ENCODE data around the gene STX16.
"Not testable (repeated sequence)": the region's sequence is repeated elsewhere in the genome, so short reads cannot be mapped to it uniquely, and the experiment has no call there.

Gene STX16

DNA sequence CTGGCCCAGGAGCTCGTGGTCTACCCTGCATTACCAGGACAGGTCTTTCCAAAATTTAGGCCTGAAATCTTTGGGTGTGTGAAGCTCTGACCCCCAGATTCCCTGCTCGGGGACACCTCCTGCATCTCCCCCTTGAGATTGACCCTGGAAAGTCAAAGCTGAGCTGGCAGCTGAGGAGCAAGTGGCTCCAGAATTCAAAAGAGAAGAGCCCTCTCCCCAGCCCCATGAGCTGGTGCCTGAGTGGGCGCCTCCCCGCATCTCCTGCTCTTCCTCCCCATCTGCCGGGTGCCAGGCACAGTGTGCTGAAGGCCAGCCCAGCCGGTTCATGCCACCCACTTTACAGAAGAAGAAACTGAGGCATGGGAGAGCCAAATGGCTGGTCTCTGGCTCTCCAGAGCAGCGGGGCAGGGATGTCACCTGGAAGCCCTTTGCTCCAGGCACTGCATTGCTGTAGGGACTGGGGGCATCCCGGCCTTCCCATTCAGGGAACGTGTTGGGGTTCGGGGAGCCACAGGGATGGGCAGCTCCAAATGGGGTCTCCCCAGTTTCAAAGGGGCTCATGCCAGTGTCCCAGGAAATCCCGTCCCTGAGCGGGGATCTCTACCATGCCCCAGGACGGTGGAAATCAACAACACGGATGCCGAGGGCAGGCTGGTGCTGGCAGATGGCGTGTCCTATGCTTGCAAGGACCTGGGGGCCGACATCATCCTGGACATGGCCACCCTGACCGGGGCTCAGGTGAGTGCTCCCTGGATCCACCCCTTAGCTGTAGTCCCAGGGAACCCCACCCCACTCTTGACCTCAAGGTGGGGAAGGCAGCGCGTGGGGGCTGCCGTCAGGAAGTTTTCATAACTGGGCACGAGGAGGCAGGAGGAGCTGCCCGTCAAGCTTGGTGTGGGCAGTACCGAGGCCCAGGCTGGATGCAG, 62.0 kb downstream of the STX16 start:
- no peak for DNase-seq

DNA sequence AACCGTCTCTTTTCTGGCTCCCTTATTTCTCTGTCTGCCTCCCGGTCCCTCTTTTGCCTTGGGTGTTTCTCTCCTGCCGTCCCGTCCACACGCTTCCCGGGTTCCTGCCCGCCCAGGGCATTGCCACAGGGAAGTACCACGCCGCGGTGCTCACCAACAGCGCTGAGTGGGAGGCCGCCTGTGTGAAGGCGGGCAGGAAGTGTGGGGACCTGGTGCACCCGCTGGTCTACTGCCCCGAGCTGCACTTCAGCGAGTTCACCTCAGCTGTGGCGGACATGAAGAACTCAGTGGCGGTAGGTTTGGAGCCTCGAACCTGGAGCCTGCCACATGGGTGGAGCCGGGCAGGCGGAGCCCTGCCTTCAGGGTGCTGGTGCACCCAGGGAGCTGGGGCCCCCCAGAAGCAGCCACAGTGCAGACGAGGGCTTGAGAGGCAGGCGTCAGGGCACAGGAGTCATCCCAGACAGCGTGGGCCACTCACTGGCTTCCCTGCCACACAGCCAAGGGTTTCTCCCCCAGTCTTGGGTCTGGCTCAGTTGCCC, 62.8 kb downstream of the STX16 start:
- peak; percentile 10 for DNase-seq

DNA sequence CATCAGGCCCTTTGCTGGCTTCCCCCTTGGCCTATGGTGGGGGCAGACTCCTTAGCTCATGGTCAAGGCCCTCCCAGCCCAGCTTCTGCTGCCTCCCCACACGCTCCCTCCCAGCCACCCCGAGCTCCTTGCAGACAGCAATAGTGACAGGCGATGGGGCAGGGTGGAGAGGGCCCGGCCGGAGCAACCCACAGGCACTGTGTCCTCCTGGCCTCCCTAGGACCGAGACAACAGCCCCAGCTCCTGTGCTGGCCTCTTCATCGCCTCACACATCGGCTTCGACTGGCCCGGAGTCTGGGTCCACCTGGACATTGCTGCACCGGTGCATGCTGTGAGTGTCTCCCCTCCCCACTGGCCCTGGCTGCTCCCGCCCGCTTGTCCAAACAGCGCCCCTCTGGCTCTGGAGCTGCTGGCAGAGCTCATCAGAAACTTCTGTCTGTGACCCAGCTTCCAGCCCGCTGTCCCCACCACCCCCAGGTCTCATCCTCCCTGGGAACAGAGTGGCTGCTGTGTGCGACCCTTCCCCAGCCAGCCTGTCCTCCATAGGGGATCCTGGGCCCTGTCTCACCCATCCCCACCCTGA, 63.3 kb downstream of the STX16 start:
- DNase-seq = peak; percentile 10

DNA sequence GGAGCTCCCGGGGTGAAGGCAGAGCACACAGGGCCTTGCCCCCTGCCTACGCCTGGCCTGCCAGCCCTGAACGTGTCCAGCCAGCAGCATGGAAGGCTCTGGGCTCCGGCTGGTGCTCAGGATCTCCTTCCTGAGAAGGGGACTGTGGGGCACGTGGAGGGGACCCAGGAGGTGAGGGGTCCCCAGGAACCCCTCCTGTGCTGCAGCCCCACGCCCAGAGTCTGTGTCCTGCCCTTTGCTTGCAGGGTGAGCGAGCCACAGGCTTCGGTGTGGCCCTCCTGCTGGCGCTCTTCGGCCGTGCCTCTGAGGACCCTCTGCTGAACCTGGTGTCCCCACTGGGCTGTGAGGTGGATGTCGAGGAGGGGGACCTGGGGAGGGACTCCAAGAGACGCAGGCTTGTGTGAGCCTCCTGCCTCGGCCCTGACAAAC, 63.9 kb downstream of the STX16 start:
- no peak for DNase-seq

DNA sequence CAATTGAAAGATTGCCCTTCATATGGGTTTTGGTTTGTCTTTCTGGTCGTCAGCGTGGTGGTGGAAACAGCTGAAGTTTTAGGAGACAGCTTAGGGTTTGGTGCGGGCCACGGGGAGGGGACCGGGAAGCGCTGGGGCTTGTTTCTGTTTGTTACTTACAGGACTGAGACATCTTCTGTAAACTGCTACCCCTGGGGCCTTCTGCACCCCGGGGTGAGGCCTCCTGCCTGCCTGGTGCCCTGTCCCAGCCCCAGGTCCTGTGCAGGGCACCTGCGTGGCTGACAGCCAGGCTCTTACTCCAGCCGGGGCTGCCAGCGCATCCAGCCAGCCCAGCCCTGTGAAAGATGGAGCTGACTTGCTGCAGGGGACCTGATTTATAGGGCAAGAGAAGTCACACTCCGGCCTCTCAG, 64.3 kb downstream of the STX16 start:
- peak; percentile 6 for DNase-seq

DNA sequence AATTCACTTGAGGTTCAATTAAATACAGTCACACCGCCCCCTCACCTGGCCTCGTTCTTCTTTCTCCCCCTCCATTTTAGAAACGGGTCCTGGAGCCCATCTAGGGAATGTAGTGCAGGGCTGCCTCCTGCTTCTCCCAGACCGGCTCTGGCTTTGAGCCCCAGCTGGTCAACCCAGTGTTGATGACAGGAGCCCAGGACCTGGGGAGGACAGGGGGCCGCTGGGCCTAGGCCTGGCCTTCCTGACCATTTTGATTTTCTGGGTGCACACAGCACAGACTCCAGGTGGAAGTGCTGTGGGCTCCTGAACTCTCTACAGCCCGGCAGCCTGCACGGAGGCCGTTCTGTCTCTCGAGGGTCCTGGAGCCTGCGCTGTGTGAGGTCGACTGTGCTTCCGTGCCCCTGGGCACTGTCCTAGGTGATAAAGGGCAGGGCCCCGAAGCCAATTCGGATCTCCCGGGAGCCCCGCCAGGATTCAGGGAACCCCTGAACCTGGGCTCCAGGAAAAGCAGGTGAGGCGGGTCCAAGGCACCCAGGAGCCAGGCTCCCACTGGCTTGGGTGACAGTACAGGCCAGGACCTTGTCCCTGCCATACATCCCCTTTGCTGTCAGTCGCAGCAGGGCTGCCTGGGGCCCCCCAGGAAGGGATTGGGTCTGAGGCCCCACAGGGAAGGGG, 64.9 kb downstream of the STX16 start:
- peak; percentile 10 for DNase-seq

DNA sequence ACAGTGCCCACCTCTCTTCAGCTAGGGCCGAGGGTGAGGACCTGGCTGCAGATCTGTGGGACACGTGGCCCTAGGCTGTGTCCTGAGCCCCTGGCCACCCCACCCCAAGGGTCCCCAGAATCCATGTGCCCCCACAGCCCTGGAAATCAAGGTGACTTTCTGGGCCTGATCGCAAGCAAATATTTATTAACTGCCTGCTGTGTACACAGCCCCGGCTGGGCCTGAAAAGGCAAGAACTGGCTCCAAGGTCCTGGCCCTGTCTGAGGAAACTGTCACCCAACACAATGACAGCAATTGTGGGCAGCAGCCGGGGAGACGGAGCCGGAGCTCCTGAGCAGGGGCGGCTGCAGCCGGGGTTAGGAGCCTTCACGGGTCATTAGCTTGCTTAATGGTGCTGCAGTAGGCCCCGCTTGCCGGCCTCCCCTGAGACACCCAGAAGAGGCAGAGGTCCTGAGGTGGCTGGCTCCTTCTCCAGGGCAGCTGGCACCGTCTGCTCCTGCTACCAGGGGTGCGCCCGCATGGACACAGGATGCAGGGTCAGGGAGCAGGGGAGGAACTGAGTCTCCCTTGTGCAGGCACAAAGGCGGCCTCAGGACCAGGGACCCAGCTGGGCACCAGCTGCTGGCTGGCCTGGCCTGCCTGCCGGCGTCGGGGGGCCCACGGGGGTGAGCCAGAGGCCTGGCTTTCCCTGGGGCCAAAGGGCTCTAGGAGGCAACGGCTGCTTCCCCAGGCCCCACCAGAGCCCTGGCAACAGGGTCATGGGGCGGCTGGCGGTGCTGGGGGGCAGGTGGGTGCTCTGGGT, 65.6 kb downstream of the STX16 start:
- peak; percentile 12 for DNase-seq

DNA sequence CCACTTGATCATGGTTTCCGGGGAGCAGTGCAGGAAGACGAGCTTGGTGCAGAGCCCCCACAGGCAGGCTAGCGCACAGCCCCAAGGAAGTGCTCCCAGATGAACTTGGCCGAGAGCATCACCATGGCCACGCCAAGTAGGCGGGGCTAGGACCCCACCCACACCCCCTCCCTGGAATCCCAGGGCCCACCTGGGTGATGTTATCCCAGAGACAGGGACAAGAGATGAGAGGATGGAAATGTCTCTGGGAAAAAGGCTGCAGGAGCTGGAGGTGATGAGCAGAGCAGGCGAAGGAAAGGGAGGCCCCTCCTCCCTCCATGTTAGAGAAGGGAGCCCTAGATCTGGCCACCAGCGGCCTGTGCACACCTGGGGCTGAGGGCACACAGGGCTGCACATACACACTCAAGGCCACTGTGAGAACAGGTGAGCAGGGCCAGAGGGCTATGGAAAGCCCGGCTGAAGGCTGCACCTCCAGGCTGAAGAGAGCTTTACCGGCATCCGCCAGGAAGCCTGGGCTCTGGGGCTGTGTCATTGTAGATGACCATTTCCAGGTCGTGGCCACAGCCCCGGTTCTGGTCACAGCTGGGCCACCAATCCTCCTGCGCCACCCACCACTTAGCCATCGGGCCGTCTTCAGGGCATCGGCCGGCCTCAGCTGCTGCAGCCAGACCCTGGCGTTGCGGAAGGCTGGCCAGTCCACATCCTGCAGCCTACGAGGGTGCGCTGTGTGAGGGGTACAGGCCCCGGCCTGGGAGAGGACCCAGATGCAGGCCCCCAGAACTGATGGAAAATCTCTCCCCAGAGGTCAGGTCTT, 66.4 kb downstream of the STX16 start:
- DNase-seq = no peak

DNA sequence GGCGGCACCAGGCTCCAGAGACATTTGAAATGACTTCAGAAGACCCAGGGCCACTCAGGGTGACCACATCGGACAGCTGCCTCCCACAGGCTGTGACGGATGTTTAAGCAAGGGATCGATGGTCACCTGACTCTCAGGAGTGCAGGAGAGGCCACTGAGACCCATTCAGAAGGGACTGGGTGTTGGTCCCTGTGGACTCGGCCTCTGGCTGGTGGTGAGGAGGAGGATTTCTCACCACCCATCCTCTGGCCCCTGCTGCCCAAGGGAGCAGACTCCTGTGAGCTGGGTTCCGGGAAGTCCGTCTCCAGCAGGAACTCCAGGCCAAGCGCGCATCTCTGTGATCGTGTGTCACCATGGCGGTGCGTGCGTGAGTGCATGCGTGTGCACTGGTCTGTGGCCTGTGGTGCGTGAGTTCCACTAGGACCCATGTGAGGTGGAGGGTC, 67.1 kb downstream of the STX16 start:
- DNase-seq = no peak

DNA sequence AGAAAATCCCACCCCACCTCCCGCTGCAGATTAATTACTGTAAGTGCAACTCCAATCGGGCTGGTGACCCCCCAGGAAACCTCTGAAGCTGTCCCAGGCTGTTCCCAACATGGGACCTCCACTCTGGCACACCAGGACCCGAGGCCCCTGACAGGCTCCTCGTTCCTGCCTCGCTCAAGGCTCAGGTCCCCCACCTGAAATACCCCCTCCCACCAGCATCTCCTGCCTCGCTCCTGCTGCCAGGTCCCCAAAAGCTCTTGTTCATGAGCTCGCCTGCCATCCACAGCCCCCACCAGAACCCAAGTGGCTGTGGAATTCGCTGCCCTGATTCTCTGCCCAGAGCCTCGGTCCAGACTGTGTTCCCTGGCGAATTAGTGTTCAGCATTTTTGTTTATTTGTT, 67.6 kb downstream of the STX16 start:
- DNase-seq = no peak

DNA sequence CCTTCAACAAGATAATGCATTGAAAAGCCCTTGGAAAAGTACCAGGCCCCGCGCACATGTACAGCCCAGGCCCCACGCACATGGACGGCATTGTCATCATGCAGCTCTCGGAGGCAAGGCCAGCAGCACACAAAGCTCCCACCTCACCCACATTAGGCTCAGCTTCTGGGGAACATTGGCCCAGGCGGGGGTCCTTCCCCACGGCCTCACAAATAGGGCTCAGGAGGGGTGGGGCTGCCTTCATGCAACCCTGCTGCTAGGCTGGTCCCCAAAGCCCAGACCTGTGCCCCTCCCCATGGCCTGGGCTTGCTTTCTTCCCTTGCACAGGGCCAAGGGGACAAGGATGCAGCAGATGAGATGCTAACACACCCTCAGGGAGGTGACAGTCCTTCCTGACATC, 68.2 kb downstream of the STX16 start:
- DNase-seq = no peak

DNA sequence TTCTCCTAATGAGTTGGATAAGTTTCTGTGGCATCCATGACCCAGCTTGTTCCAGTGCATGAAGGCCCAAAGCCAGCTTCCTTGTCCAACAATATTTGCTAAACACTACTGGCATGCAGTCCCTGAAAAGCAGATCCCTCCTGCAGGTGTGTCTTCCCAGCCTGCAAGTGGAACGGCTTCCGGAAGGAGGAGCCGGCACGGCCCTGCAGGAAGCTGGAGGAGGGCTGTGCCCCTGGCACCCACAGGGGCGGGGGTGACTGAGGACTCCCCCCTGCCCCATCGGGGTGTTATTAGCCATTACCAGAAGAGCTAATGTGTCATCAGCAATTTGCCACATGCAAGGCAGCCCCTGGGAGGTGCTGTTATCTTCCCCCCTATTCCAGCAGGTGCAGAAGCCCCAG, 68.9 kb downstream of the STX16 start:
- no peak for DNase-seq

DNA sequence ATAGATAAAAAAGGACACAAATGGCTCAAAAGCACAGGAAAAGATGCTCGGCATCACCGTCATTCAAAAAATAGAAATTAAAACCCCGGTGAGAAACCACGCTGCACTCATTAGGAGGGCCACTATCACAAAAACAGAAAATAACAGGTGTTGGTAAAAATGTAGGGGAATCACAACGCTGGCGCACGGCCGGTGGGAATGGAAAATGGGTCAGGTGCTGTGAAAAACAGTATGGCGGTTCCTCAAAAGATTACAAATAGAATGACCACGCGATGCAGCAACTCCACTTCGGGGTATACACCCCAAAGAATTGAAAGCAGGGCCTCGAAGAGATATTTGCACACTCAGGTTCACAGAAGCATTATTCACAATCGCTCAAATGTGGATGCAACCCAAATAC, 69.8 kb downstream of the STX16 start:
- no peak for DNase-seq

DNA sequence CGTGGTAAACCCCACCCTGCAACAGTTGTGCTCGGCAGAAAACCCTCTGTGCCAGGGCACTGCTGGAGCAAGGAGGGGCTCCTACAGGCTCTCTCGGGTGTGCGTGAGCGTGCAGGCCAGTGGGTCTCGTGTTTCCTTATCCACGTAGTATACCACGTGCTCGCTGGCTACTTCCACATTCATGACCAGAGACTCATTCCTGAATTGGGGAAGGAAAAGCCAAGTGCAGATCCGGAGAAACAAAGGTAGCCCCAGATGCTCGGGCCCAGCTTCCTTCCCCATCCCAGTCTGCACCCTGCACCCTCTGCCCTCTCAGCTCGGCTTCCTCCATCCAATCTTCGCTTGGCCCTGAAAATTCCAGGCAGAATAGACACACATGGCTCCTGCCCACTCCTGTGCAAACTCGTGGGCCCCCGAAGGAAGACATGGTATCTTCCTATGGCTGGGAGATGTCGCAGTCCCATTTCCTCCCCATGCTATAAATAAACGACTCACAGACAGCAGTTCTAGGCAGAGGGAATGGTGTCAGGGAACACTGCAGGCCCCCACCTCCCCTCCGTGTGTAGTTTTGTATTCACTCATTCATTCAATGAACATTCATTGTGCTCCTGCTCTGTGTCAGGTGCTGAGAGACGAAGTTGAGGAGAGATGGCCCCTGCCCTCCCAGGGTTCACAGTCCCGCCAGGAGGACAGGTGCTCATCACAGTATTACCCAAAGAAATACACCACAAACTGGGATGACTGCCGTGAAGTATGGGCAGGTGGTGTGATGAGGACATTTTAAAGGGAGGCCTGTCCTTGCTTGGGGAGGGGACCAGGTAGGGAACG, 71.1 kb downstream of the STX16 start:
- peak; percentile 10 for DNase-seq

DNA sequence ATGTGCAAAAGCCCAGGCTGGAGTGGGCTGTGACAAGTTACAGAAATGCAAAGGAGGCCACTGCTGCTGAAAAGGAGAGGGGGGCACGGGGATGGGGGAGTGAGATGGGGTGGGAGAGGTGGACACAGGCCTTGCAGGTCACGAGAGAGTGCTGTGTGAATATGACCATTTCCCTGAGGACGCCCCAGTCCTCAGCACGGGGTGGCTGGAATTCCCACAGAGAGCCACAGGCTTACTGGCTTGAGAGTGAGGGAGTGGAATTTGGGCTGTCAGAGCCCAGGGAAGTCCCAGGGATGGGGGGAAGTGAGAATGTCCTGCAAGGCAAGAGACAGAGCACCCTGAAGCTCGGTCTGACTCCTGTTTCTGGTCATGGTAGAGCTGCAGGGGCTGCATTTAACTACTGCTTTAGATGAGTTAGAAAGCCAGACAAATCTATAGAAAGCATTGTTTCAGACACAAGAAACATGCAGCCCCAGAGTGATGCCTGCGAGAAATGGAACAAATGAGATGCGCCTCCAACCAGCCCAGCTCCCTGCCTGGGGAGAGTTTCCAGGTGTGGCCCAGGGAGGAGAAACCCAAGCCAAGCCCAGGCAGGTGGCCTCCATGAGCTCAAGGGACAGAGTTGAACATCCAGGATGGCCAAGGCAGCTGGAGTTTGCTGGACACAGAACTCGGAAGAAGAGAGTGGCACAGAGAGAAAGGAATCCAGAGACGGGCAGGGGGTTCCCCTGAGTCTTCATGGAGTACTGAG, 72.0 kb downstream of the STX16 start:
- no peak for DNase-seq

DNA sequence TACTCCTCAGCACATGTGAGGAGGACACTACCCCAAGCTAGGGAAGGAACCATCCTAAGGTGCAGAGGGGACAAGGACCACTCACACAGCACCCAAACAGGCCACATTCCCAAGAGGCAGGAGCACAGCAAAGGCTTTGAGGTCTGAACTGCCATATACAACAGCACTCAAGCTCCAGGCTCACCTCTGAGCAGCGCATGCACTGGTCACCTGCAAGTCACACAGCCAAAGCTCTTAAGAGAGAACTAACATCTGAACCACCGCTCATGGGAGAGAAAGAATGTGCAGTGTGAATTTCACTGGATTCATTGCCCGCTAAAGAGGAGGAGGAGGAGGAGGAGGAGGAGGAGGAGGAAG, 72.5 kb downstream of the STX16 start:
- DNase-seq = peak; percentile 4

DNA sequence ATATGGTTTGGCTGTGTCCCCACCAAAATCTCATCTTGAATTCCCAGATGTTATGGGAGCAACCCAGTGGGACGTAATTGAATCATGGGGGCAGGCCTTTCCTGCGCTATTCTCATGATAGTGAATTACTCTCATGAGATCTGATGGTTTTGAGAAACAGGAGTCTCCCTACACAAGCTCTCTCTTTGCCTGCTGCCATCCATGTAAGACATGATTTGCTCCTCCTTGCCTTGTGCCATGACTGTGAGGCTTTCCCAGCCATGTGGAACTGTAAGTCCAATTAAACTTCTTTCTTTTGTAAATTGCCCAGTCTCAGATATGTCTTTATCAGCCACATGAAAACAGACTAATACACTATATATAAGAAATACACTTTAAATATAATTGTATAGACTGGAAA, 75.1 kb downstream of the STX16 start:
- not testable (repeated sequence) for DNase-seq

All from activated T-cell treated with anti-CD3 and anti-CD28 coated beads, Interleukin-2, amount 50 U/mL, for 1 hour (primary cell).